H9 (cell line): ENCODE data around the gene DEPDC5. TPM values are rescaled to one million over a fixed set of nuclear protein-coding genes. Genes with fewer than 3 reads are reported as not detected.

ENCODE experiments used
- DNase-seq: peaks from one replicate; pipeline ENCODE4 v3.0.0-alpha.2; 2017
- H2AFZ ChIP-seq: one replicate; pipeline ENCODE4 v1.6.1; 2013; ENCODE audit warnings: mild to moderate bottlenecking, low read length, control low read depth, moderate library complexity
- H2AK5ac ChIP-seq: 2 replicates; pipeline ENCODE4 v1.6.1; 2013; ENCODE audit warnings: low read length, control low read depth, mixed read lengths; ENCODE audit not compliant: insufficient read length
- H2BK120ac ChIP-seq: one replicate; pipeline ENCODE4 v1.6.1; 2013; ENCODE audit warnings: low read depth, mild to moderate bottlenecking, low read length, control low read depth, inconsistent platforms; ENCODE audit not compliant: poor library complexity, severe bottlenecking
- H2BK12ac ChIP-seq: 2 replicates; pipeline ENCODE4 v1.6.1; 2013; ENCODE audit warnings: low read length, control low read depth, mixed read lengths, low read depth; ENCODE audit not compliant: insufficient read length
- H2BK15ac ChIP-seq: 2 replicates; pipeline ENCODE4 v1.6.1; 2013; ENCODE audit warnings: low read depth, low read length, control low read depth
- H2BK20ac ChIP-seq: one replicate; pipeline ENCODE4 v1.6.1; 2013; ENCODE audit warnings: low read depth, mild to moderate bottlenecking, low read length, control low read depth, inconsistent platforms; ENCODE audit not compliant: poor library complexity, severe bottlenecking
- H2BK5ac ChIP-seq: 2 replicates; pipeline ENCODE4 v1.6.1; 2013; ENCODE audit warnings: low read length, control low read depth, mixed read lengths; ENCODE audit not compliant: insufficient read length
- H3K14ac ChIP-seq: 2 replicates; pipeline ENCODE4 v1.6.1; 2013; ENCODE audit warnings: low read length, control low read depth; ENCODE audit not compliant: insufficient read depth
- H3K18ac ChIP-seq: 2 replicates; pipeline ENCODE4 v1.6.1; 2013; ENCODE audit warnings: low read depth, mild to moderate bottlenecking, mixed read lengths, low read length, control low read depth; ENCODE audit not compliant: insufficient read length
- H3K23ac ChIP-seq: 2 replicates; pipeline ENCODE4 v1.6.1; 2013; ENCODE audit warnings: low read length, control low read depth, mixed read lengths, low read depth; ENCODE audit not compliant: insufficient read length
- H3K23me2 ChIP-seq: 2 replicates; pipeline ENCODE4 v1.6.1; 2013; ENCODE audit warnings: low read depth, mild to moderate bottlenecking, mixed read lengths, low read length, control low read depth; ENCODE audit not compliant: insufficient read length, poor library complexity, severe bottlenecking
- H3K27ac ChIP-seq: 2 replicates; pipeline ENCODE4 v1.5.1; 2013; ENCODE audit warnings: low read length, control low read depth, mixed read lengths, low read depth; ENCODE audit not compliant: insufficient read length
- H3K27me3 ChIP-seq: 2 replicates; pipeline ENCODE4 v1.6.1; 2013; ENCODE audit warnings: low read length, control low read depth, inconsistent platforms; ENCODE audit not compliant: insufficient read depth
- H3K4ac ChIP-seq: 2 replicates; pipeline ENCODE4 v1.6.1; 2013; ENCODE audit warnings: low read depth, mild to moderate bottlenecking, control low read depth, inconsistent platforms, low read length, moderate library complexity
- H3K4me1 ChIP-seq: 2 replicates; pipeline ENCODE4 v1.6.1; 2013; ENCODE audit warnings: low read length, control low read depth, inconsistent platforms; ENCODE audit not compliant: insufficient read depth
- H3K4me2 ChIP-seq: 2 replicates; pipeline ENCODE4 v1.6.1; 2013; ENCODE audit warnings: low read length, control low read depth, mixed read lengths; ENCODE audit not compliant: insufficient read length, insufficient read depth
- H3K56ac ChIP-seq: 2 replicates; pipeline ENCODE4 v1.6.1; 2013; ENCODE audit warnings: low read depth, mild to moderate bottlenecking, mixed read lengths, low read length, control low read depth; ENCODE audit not compliant: insufficient read length
- H3K79me1 ChIP-seq: 2 replicates; pipeline ENCODE4 v1.6.1; 2013; ENCODE audit warnings: low read depth, mild to moderate bottlenecking, moderate library complexity, low read length, control low read depth, inconsistent platforms; ENCODE audit not compliant: insufficient read depth, poor library complexity, severe bottlenecking
- H3K79me2 ChIP-seq: 2 replicates; pipeline ENCODE4 v1.6.1; 2013; ENCODE audit warnings: low read length, control low read depth, inconsistent platforms; ENCODE audit not compliant: insufficient read depth
- H3K9ac ChIP-seq: 2 replicates; pipeline ENCODE4 v1.6.1; 2013; ENCODE audit warnings: low read length, control low read depth, mixed read lengths; ENCODE audit not compliant: insufficient read length; ENCODE audit errors: extremely low read depth
- H3K9me3 ChIP-seq: one replicate; pipeline ENCODE4 v1.6.1; 2013; ENCODE audit warnings: low read depth, low read length, inconsistent platforms; ENCODE audit not compliant: control insufficient read depth
- H3T11ph ChIP-seq: one replicate; pipeline ENCODE4 v1.6.1; 2013; ENCODE audit warnings: mild to moderate bottlenecking, low read length, control low read depth, inconsistent platforms
- H4K20me1 ChIP-seq: one replicate; pipeline ENCODE4 v1.6.1; 2013; ENCODE audit not compliant: control insufficient read depth, insufficient read length, insufficient read depth
- H4K5ac ChIP-seq: 2 replicates; pipeline ENCODE4 v1.6.1; 2013; ENCODE audit warnings: low read depth, mild to moderate bottlenecking, mixed read lengths, low read length, control low read depth; ENCODE audit not compliant: insufficient read length
- H4K8ac ChIP-seq: replicated peaks from 2 replicates; pipeline ENCODE4 v1.6.1; 2013; ENCODE audit warnings: low read length, control low read depth, mixed read lengths, low read depth; ENCODE audit not compliant: insufficient read length
- H4K91ac ChIP-seq: 2 replicates; pipeline ENCODE4 v1.6.1; 2013; ENCODE audit warnings: low read depth, mild to moderate bottlenecking, moderate library complexity, mixed read lengths, low read length, control low read depth; ENCODE audit not compliant: insufficient read length
- H3K27ac Mint-ChIP-seq, 3 experiments: 2 replicates in 2 of 3; 3 replicates in 1 of 3; pipeline ENCODE4 v1.8.0; 2020 to 2021; ENCODE audit warnings: mixed read lengths in 3 of 3, mild to moderate bottlenecking in 1 of 3, moderate library complexity in 1 of 3
- H3K27me3 Mint-ChIP-seq: 2 replicates; pipeline ENCODE4 v1.8.0; 2021; ENCODE audit warnings: low read depth, mild to moderate bottlenecking, moderate library complexity, mixed read lengths
- H3K36me3 Mint-ChIP-seq, 3 experiments: 2 replicates in 2 of 3; 3 replicates in 1 of 3; pipeline ENCODE4 v1.8.0; 2020 to 2021; ENCODE audit warnings: low read depth in 3 of 3, mixed read lengths in 3 of 3; ENCODE audit not compliant: insufficient read depth in 1 of 3
- H3K4me1 Mint-ChIP-seq, 2 experiments: 2 replicates each; pipeline ENCODE4 v1.8.0; 2020; ENCODE audit warnings: mixed read lengths in 2 of 2
- H3K4me3 Mint-ChIP-seq, 2 experiments: 2 replicates in 1 of 2; 3 replicates in 1 of 2; pipeline ENCODE4 v1.8.0; 2020 to 2021; ENCODE audit warnings: mild to moderate bottlenecking in 2 of 2, mixed read lengths in 2 of 2, moderate library complexity in 1 of 2
- H3K9me3 Mint-ChIP-seq, 2 experiments: 2 replicates in 1 of 2; 3 replicates in 1 of 2; pipeline ENCODE4 v1.8.0; 2020; ENCODE audit warnings: mild to moderate bottlenecking in 2 of 2, mixed read lengths in 2 of 2, moderate library complexity in 1 of 2
- CTCF ChIP-seq: fragments of 200-600 bp; sonication (generic); conservative IDR thresholded peaks from 3 replicates; pipeline ENCODE4 v1.8.0; 2021; ENCODE audit warnings: antibody characterized with exemption, mild to moderate bottlenecking
- WGBS: extraction: QIAGEN DNeasy Blood & Tissue Kit; methylation state at CpG from one replicate; pipeline ENCODE4 v1.1.7; 2013; ENCODE audit warnings: missing lambda C conversion rate, low lambda C conversion rate, mixed read lengths; ENCODE audit not compliant: insufficient read length; ENCODE audit errors: extremely low coverage; 5-methylcytosine and 5-hydroxymethylcytosine counted together
- total RNA-seq: library from RNA; stranded (reverse); gene quantifications from 2 replicates; pipeline ENCODE4 v1.2.1, GENCODE V29; 2021

DEPDC5 gene
- total RNA-seq, 1 experiment from 2014 or later = 29.2 TPM

- no peak overlapping the region for H2AK5ac ChIP-seq
- H3K27me3 Mint-ChIP-seq = no peaks in the 10 kb centered on the region
- no peak overlapping the region for H4K91ac ChIP-seq
- H3K9me3 ChIP-seq = no peaks in the 10 kb centered on the region
- H2BK20ac ChIP-seq = no peak overlapping the region
- H3K9ac ChIP-seq = no peak overlapping the region
- WGBS = no CpG with 5 or more reads among the region's 5 CpGs
- no peak overlapping the region; a peak in 1 of 5 replicates for H3K4me3 Mint-ChIP-seq
- H2BK15ac ChIP-seq = no peak overlapping the region
- H3K23me2 ChIP-seq = no peaks in the 10 kb centered on the region
- no peak overlapping the region for H3K4ac ChIP-seq
- H3K56ac ChIP-seq = no peak overlapping the region
- peak overlapping the region; percentile 62 to 82 (median 62) for H3K27ac Mint-ChIP-seq
- H3K79me2 ChIP-seq = no peaks in the 10 kb centered on the region
- H3K79me1 ChIP-seq = no peaks in the 10 kb centered on the region
- TF ChIP-seq CTCF = no peak
- no peak overlapping the region for H2BK12ac ChIP-seq
- no peak overlapping the region for H3K4me2 ChIP-seq
- no peak overlapping the region for H3K18ac ChIP-seq
- H3K4me1 Mint-ChIP-seq = peaks cover 6 to 14% of the 10 kb centered on the region in 2 experiments
- H3K23ac ChIP-seq = no peak overlapping the region
- H3K36me3 Mint-ChIP-seq = peaks cover 2 to 23% (median 12%) of the 10 kb centered on the region in 3 experiments; a peak in 6 of 7 replicates
- H3K4me1 ChIP-seq = no peaks in the 10 kb centered on the region
- H3K9me3 Mint-ChIP-seq = no peaks in the 10 kb centered on the region
- H3K14ac ChIP-seq = no peak overlapping the region
- H2BK120ac ChIP-seq = no peak overlapping the region
- DNase-seq = no peak
- no peak overlapping the region for H4K5ac ChIP-seq
- H3K27me3 ChIP-seq = no peaks in the 10 kb centered on the region
- H4K8ac ChIP-seq = no peak overlapping the region
- no peak overlapping the region for H3T11ph ChIP-seq
- H3K27ac ChIP-seq = no peak overlapping the region
- H2AFZ ChIP-seq = no peak overlapping the region
- no peaks in the 10 kb centered on the region for H4K20me1 ChIP-seq
- no peak overlapping the region for H2BK5ac ChIP-seq
Observed at GRCh38 chr22:31891366-31892079, 137.7 kb downstream of the DEPDC5 start.
